ENCODE measurements around the gene RNU1-3.
"Not testable (repeated sequence)": the region's sequence is repeated elsewhere in the genome, so short reads cannot be mapped to it uniquely, and the experiment has no call there.

DNA sequence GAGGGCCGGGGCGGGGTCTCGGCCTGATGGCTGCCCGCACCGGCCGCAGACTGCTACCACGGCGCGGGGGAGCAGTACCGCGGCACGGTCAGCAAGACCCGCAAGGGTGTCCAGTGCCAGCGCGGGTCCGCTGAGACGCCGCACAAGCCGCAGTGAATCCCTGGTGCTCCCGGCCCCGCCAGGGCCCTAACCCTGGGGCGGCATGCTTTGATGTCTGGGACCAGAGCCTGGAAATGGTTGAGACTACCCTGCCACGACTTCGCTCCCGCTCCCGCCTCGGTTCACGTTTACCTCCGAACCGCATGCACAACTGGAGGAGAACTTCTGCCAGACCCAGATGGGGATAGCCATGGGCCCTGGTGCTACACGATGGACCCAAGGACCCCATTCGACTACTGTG, 18.5 kb downstream of the RNU1-3 start:
- TF ChIP-seq POLR2A, EP300, POLR2AphosphoS5 (IDR thresholded peaks at IDR 0.05): not testable (repeated sequence)
- TF ChIP-seq, protein P1, sequence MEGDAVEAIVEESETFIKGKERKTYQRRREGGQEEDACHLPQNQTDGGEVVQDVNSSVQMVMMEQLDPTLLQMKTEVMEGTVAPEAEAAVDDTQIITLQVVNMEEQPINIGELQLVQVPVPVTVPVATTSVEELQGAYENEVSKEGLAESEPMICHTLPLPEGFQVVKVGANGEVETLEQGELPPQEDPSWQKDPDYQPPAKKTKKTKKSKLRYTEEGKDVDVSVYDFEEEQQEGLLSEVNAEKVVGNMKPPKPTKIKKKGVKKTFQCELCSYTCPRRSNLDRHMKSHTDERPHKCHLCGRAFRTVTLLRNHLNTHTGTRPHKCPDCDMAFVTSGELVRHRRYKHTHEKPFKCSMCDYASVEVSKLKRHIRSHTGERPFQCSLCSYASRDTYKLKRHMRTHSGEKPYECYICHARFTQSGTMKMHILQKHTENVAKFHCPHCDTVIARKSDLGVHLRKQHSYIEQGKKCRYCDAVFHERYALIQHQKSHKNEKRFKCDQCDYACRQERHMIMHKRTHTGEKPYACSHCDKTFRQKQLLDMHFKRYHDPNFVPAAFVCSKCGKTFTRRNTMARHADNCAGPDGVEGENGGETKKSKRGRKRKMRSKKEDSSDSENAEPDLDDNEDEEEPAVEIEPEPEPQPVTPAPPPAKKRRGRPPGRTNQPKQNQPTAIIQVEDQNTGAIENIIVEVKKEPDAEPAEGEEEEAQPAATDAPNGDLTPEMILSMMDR (IDR thresholded peaks at IDR 0.05) = not testable (repeated sequence)

Measured in suprapubic skin (tissue), 4 donors.